ENCODE measurements around the gene CFAP45.

DNA sequence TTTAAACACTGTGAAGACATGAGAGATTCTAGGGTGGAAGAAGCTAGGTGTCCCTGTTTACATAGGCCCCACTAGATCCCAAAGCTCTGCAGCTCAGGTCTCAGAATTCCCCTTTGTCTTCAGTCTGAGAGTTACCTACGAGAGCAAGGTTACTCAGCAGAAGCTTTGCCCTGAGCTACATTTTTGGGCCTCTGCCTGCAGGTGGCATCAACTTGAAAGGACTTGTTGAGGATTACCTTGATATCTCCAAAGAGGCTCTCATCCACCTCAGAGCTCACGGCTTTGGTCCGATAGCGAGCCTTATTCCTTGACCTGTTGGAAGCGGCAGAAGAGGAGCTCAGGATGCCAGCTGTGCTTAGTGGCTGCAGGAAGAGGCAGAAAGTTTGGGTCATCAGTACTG lies 7.0 kb downstream of the CFAP45 start:
- TF ChIP-seq, protein P1, sequence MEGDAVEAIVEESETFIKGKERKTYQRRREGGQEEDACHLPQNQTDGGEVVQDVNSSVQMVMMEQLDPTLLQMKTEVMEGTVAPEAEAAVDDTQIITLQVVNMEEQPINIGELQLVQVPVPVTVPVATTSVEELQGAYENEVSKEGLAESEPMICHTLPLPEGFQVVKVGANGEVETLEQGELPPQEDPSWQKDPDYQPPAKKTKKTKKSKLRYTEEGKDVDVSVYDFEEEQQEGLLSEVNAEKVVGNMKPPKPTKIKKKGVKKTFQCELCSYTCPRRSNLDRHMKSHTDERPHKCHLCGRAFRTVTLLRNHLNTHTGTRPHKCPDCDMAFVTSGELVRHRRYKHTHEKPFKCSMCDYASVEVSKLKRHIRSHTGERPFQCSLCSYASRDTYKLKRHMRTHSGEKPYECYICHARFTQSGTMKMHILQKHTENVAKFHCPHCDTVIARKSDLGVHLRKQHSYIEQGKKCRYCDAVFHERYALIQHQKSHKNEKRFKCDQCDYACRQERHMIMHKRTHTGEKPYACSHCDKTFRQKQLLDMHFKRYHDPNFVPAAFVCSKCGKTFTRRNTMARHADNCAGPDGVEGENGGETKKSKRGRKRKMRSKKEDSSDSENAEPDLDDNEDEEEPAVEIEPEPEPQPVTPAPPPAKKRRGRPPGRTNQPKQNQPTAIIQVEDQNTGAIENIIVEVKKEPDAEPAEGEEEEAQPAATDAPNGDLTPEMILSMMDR (IDR thresholded peaks at IDR 0.05; ENCODE audit: low read depth, low read length, poor library complexity, severe bottlenecking), result no peak
- no peak for TF ChIP-seq EZH2phosphoT487 (IDR thresholded peaks at IDR 0.05; ENCODE audit: borderline replicate concordance, low read length)

Measured in DOHH2 (cell line).